ENCODE results near the gene CDH2.

Gene CDH2

DNA sequence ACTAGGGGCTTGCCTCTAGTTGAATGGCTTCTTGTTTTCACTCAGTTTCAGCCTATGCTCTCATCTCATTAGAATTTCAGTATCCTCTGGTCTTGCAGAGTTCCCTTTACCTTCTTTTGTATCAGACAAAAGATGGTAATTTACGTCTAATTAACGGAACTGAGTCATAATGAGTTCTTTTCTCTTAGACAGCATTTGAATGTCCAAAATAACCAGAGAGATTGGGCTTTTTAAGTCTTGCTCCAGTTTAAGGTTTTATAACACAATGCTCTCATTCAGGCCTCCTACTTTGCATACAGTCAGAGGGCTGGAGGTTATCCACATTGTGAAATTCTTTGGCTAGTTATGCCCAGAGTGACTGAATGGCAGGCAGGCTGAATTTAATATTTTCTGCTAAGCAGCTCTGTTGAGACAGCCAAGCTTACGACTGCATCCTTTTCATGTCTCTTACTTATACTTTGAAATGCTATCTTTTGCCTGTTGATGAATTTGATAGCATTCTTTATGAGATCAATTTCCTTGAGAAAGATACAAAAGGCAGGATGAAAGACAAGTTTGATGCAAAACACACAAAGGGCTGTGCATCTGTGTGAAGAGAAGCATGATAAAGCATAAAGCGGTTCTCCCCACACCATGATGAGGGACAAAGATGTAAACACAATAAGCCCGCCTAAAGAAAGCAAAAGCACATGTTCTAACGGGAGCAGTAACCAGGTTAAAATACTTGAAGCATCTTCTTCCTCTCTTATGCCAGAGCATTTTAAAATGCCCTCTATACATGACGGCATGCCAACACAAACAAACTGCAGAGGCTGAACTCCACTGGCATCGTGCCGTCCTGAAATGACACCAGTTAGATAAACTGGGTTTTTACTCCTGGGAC lies 90.0 kb downstream of the CDH2 start:
- Histone ChIP-seq H3K18ac (ENCODE audit: low read length) (no peak overlapping the region), H3K4me1 (ENCODE audit: control insufficient read depth in 1 of 2, insufficient read depth in 2 of 2, low read length in 2 of 2) (no peaks in the 10 kb centered on the region), H4K91ac (ENCODE audit: low read depth, low read length) (no peak overlapping the region), H3K79me2 (ENCODE audit: control insufficient read depth, insufficient read depth, low read length, poor library complexity) (no peaks in the 10 kb centered on the region), H3K23ac (ENCODE audit: low read length) (no peak overlapping the region), H2BK12ac (ENCODE audit: low read length) (no peak overlapping the region), H2AK5ac (ENCODE audit: low read length) (no peak overlapping the region), H2AFZ (ENCODE audit: insufficient read depth, low read length, poor library complexity) (no peak overlapping the region), H3K79me1 (ENCODE audit: low read length) (no peaks in the 10 kb centered on the region), H3K14ac (ENCODE audit: low read length) (no peak overlapping the region), H4K12ac (ENCODE audit: low read depth, low read length) (no peak overlapping the region), H3K36me3 (ENCODE audit: control insufficient read depth in 1 of 2, insufficient read depth in 2 of 2, low read length in 2 of 2) (no peaks in the 10 kb centered on the region), H3K9me3 (ENCODE audit: insufficient read depth, low read depth, low read length) (no peaks in the 10 kb centered on the region), H3K4ac (ENCODE audit: low read depth, low read length) (no peak overlapping the region), H3K4me3 (ENCODE audit: low read depth, low read length) (no peak overlapping the region), H4K8ac (ENCODE audit: low read depth, low read length) (no peak overlapping the region), H3K27ac (ENCODE audit: low read depth, low read length) (no peak overlapping the region), H3K9ac (ENCODE audit: low read length) (no peak overlapping the region), H3K4me2 (ENCODE audit: low read length) (no peak overlapping the region), H2BK5ac (ENCODE audit: low read depth, low read length, poor library complexity) (no peak overlapping the region), H2BK120ac (ENCODE audit: insufficient read depth, low read length, poor library complexity) (no peak overlapping the region), H3K27me3 (ENCODE audit: insufficient read depth, low read length) (no peaks in the 10 kb centered on the region)
- no peak for DNase-seq
- WGBS (ENCODE audit: extremely low coverage, insufficient coverage, insufficient read length) = no CpG with 5 or more reads among the region's 9 CpGs

DNA sequence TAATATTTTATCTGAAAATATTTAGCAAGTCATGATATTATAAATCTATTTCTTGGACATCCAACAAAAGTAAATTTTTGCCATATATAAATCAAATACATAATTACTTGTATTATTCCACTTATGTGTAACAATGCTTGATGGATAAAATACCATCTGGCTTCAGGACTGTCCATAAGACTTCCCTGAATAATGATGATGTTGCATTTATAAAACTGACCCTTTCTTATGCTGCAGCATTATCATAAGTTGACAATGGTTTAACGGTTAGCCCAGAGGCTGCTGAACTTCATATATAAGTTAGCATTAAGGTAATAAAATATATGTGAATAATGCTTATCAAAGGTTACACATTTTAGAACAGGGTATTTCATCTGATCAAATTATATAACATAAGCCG lies 95.4 kb downstream of the CDH2 start:
- no peaks in the 10 kb centered on the region for H3K27me3 ChIP-seq (ENCODE audit: insufficient read depth, low read length)
- H3K36me3 ChIP-seq (ENCODE audit: control insufficient read depth in 1 of 2, insufficient read depth in 2 of 2, low read length in 2 of 2) = no peaks in the 10 kb centered on the region
- no peak overlapping the region for H3K27ac ChIP-seq (ENCODE audit: low read depth, low read length)
- no peak overlapping the region for H3K4me2 ChIP-seq (ENCODE audit: low read length)
- no peak overlapping the region for H2AFZ ChIP-seq (ENCODE audit: insufficient read depth, low read length, poor library complexity)
- no peaks in the 10 kb centered on the region for H3K79me1 ChIP-seq (ENCODE audit: low read length)
- no peak overlapping the region for H2BK12ac ChIP-seq (ENCODE audit: low read length)
- no peak overlapping the region for H3K18ac ChIP-seq (ENCODE audit: low read length)
- H3K9me3 ChIP-seq (ENCODE audit: insufficient read depth, low read depth, low read length) = no peaks in the 10 kb centered on the region
- H3K79me2 ChIP-seq (ENCODE audit: control insufficient read depth, insufficient read depth, low read length, poor library complexity) = no peaks in the 10 kb centered on the region
- H2AK5ac ChIP-seq (ENCODE audit: low read length) = no peak overlapping the region
- no peak overlapping the region for H2BK5ac ChIP-seq (ENCODE audit: low read depth, low read length, poor library complexity)
- no peak overlapping the region for H4K12ac ChIP-seq (ENCODE audit: low read depth, low read length)
- no peak overlapping the region for H4K8ac ChIP-seq (ENCODE audit: low read depth, low read length)
- no peak overlapping the region for H2BK120ac ChIP-seq (ENCODE audit: insufficient read depth, low read length, poor library complexity)
- no peak overlapping the region for H3K4me3 ChIP-seq (ENCODE audit: low read depth, low read length)
- no peak overlapping the region for H4K91ac ChIP-seq (ENCODE audit: low read depth, low read length)
- no peak overlapping the region for H3K14ac ChIP-seq (ENCODE audit: low read length)
- H3K23ac ChIP-seq (ENCODE audit: low read length) = no peak overlapping the region
- H3K4me1 ChIP-seq (ENCODE audit: control insufficient read depth in 1 of 2, insufficient read depth in 2 of 2, low read length in 2 of 2) = peaks cover 2 to 3% of the 10 kb centered on the region in 2 experiments
- H3K4ac ChIP-seq (ENCODE audit: low read depth, low read length) = no peak overlapping the region
- no peak for DNase-seq
- WGBS (ENCODE audit: extremely low coverage, insufficient coverage, insufficient read length) = no CpG with 5 or more reads among the region's 2 CpGs
- no peak overlapping the region for H3K9ac ChIP-seq (ENCODE audit: low read length)

DNA sequence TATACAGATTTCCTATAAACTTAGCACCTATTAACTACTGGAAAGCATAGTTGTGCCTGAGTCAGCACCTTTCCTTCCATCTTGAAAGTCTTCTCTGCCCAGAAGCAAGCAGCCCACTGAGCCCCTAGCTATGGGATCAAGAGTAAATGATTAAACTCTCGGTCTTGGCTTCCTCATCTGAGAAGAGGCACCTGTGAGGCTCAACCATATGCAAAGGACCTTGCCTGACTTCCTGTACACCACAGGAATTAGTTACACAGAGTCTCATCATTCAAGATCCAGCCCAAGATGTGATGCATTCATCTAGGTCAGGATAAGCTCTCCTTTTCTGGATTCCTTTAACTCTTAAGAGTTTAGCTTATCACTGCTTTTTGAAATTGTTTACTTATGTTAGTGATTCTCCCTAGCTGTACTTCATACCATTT lies 96.0 kb downstream of the CDH2 start:
- Histone ChIP-seq H3K4me2 (ENCODE audit: low read length) (no peak overlapping the region), H3K4me1 (ENCODE audit: control insufficient read depth in 1 of 2, insufficient read depth in 2 of 2, low read length in 2 of 2) (peaks cover 2 to 3% of the 10 kb centered on the region in 2 experiments), H4K91ac (ENCODE audit: low read depth, low read length) (no peak overlapping the region), H3K27ac (ENCODE audit: low read depth, low read length) (no peak overlapping the region), H2BK120ac (ENCODE audit: insufficient read depth, low read length, poor library complexity) (no peak overlapping the region), H4K12ac (ENCODE audit: low read depth, low read length) (no peak overlapping the region), H3K36me3 (ENCODE audit: control insufficient read depth in 1 of 2, insufficient read depth in 2 of 2, low read length in 2 of 2) (no peaks in the 10 kb centered on the region), H3K14ac (ENCODE audit: low read length) (no peak overlapping the region), H3K27me3 (ENCODE audit: insufficient read depth, low read length) (no peaks in the 10 kb centered on the region), H3K18ac (ENCODE audit: low read length) (no peak overlapping the region), H2BK5ac (ENCODE audit: low read depth, low read length, poor library complexity) (no peak overlapping the region), H3K79me1 (ENCODE audit: low read length) (no peaks in the 10 kb centered on the region), H3K4me3 (ENCODE audit: low read depth, low read length) (no peak overlapping the region), H3K23ac (ENCODE audit: low read length) (no peak overlapping the region), H2AK5ac (ENCODE audit: low read length) (no peak overlapping the region), H3K79me2 (ENCODE audit: control insufficient read depth, insufficient read depth, low read length, poor library complexity) (no peaks in the 10 kb centered on the region), H2AFZ (ENCODE audit: insufficient read depth, low read length, poor library complexity) (no peak overlapping the region), H3K9ac (ENCODE audit: low read length) (no peak overlapping the region), H2BK12ac (ENCODE audit: low read length) (no peak overlapping the region), H3K9me3 (ENCODE audit: insufficient read depth, low read depth, low read length) (no peaks in the 10 kb centered on the region), H4K8ac (ENCODE audit: low read depth, low read length) (no peak overlapping the region), H3K4ac (ENCODE audit: low read depth, low read length) (no peak overlapping the region)
- WGBS (ENCODE audit: extremely low coverage, insufficient coverage, insufficient read length) = no CpG with 5 or more reads among the region's 1 CpG
- no peak for DNase-seq

DNA sequence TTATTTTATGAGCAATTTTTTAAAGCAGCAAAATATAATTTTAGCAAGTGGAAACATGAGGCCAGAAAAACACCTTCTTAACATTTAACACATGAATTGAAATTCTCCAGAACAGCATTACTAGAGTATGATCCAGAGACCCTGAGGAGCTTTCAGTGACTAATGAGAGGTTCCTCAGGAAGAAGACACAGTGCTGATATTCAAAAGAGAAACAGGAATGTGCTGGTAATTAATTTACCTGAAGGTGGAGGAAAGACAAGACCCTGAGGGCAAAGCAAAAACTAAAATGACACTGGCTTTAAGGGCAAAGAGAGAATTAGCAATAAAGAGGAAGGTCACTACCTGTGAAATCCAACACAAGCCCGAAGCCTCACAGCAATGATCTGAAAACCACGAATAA lies 97.0 kb downstream of the CDH2 start:
- Histone ChIP-seq H4K91ac (ENCODE audit: low read depth, low read length) (no peak overlapping the region), H3K4me2 (ENCODE audit: low read length) (no peak overlapping the region), H2BK5ac (ENCODE audit: low read depth, low read length, poor library complexity) (no peak overlapping the region), H3K23ac (ENCODE audit: low read length) (no peak overlapping the region), H4K12ac (ENCODE audit: low read depth, low read length) (no peak overlapping the region), H2AK5ac (ENCODE audit: low read length) (no peak overlapping the region), H3K9me3 (ENCODE audit: insufficient read depth, low read depth, low read length) (no peaks in the 10 kb centered on the region), H3K4me3 (ENCODE audit: low read depth, low read length) (no peak overlapping the region), H3K27ac (ENCODE audit: low read depth, low read length) (no peak overlapping the region), H2AFZ (ENCODE audit: insufficient read depth, low read length, poor library complexity) (no peak overlapping the region), H2BK12ac (ENCODE audit: low read length) (no peak overlapping the region), H2BK120ac (ENCODE audit: insufficient read depth, low read length, poor library complexity) (no peak overlapping the region), H3K4ac (ENCODE audit: low read depth, low read length) (no peak overlapping the region), H3K18ac (ENCODE audit: low read length) (no peak overlapping the region), H3K79me1 (ENCODE audit: low read length) (no peaks in the 10 kb centered on the region), H3K14ac (ENCODE audit: low read length) (no peak overlapping the region), H3K79me2 (ENCODE audit: control insufficient read depth, insufficient read depth, low read length, poor library complexity) (no peaks in the 10 kb centered on the region), H4K8ac (ENCODE audit: low read depth, low read length) (no peak overlapping the region), H3K27me3 (ENCODE audit: insufficient read depth, low read length) (no peaks in the 10 kb centered on the region), H3K9ac (ENCODE audit: low read length) (no peak overlapping the region), H3K36me3 (ENCODE audit: control insufficient read depth in 1 of 2, insufficient read depth in 2 of 2, low read length in 2 of 2) (no peaks in the 10 kb centered on the region), H3K4me1 (ENCODE audit: control insufficient read depth in 1 of 2, insufficient read depth in 2 of 2, low read length in 2 of 2) (peaks cover 2 to 7% of the 10 kb centered on the region in 2 experiments)
- no CpG with 5 or more reads among the region's 2 CpGs for WGBS (ENCODE audit: extremely low coverage, insufficient coverage, insufficient read length)
- peak in 1 of 2 donors; percentile 36 for DNase-seq

All from trophoblast cell (in vitro differentiated cells and primary cell).